ENCODE results near the gene BCL7C. TPM values are rescaled to one million over a fixed set of nuclear protein-coding genes. Genes with fewer than 3 reads are reported as not detected.
A peak's percentile ranks its signal among the peaks of the same experiment; 100 is the strongest.
"Not testable (repeated sequence)": the region's sequence is repeated elsewhere in the genome, so short reads cannot be mapped to it uniquely, and the experiment has no call there.

The BCL7C gene
- total and polyA plus RNA-seq, 7 donors = 13.9 to 40.9 (median 18.1) TPM

DNA sequence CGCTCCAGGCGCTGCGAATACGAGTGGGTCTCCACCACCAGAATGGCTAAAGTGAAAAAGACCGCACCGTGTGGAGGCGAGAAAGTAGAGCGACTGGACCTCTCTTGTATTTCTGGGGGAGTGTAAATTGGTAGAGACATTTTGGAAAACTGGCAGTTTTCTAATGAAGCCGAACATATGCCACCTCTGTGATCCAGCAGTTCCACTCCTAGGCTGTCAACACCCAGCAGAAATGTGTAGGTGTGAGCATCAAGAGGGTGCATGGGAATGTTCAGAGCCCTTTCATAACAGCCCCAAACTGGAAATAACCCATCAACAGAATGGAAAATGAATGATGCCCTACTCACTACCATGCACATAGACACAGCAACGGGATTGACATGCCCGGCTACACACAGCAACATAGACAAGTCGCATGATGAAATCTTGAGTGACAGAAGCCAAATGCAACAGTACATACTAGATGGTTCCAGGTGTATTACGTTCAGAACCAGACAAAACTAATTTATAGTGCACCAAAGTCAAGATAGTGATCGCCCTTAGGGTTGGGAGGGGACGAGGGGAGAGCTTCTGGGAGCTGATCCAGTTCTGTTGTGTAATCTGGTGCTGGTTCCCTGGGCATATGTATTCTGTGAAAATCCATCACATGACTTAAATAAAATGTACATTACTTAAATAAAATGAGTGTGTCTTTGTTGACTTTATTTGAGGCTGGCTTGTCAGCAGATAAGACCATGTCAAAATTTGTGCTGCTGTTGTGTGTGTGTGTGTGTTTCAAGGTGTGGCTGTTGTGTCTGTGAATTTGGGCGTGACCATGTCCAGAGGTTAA is 877 bp upstream of the BCL7C start:
- TF ChIP-seq, protein P1, sequence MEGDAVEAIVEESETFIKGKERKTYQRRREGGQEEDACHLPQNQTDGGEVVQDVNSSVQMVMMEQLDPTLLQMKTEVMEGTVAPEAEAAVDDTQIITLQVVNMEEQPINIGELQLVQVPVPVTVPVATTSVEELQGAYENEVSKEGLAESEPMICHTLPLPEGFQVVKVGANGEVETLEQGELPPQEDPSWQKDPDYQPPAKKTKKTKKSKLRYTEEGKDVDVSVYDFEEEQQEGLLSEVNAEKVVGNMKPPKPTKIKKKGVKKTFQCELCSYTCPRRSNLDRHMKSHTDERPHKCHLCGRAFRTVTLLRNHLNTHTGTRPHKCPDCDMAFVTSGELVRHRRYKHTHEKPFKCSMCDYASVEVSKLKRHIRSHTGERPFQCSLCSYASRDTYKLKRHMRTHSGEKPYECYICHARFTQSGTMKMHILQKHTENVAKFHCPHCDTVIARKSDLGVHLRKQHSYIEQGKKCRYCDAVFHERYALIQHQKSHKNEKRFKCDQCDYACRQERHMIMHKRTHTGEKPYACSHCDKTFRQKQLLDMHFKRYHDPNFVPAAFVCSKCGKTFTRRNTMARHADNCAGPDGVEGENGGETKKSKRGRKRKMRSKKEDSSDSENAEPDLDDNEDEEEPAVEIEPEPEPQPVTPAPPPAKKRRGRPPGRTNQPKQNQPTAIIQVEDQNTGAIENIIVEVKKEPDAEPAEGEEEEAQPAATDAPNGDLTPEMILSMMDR (IDR thresholded peaks at IDR 0.05) = no peak
- Histone ChIP-seq H3K36me3 (ENCODE audit: insufficient read depth in 1 of 2, low read depth in 1 of 2) (peaks cover 0 to 14% of the 10 kb centered on the region in 2 donors), H3K27me3 (ENCODE audit: insufficient read depth in 3 of 3, low read length in 2 of 3) (no peaks in the 10 kb centered on the region), H3K27ac (peak overlapping the region; percentile 93), H3K4me1 (peaks cover 13% of the 10 kb centered on the region), H3K9me3 (no peaks in the 10 kb centered on the region), H3K4me3 (peak overlapping the region; percentile 95)
- DNase-seq (no peak), ATAC-seq (no peak)
- intact Hi-C loops (cut with DNase I) = loop anchor here in 1 of 2 donors (2.0 kb wide), 1 partner anchor 20 kb away; no protein-coding TSS in a partner anchor
- WGBS, 3 donors = 35 to 46% (median 36%) methylated on average over 16 of the region's 16 CpGs

DNA sequence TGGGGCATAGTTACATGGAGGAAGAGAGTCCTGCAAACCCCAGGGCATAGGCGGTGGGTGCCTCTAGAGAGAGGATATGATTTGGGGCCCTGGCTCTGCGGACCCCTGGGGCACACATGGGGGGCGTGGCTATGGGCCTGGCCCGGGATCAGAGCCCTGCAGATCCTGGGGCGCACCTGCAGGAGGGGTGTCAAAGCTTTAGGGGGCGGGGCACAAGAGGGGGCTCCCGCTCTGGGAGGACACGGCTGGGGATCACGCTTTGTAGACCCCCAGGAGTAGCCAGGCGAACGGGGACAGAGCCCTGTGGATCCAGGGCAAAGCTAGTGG is 497 bp downstream of the BCL7C start:
- Histone ChIP-seq H3K36me3 (ENCODE audit: insufficient read depth in 1 of 2, low read depth in 1 of 2) (peaks cover 0 to 24% of the 10 kb centered on the region in 2 donors), H3K27ac (peak overlapping the region; percentile 93), H3K27me3 (ENCODE audit: insufficient read depth in 3 of 3, low read length in 2 of 3) (no peaks in the 10 kb centered on the region), H3K4me3 (peak overlapping the region; percentile 95), H3K4me1 (peaks cover 13% of the 10 kb centered on the region), H3K9me3 (no peaks in the 10 kb centered on the region)
- TF ChIP-seq, protein P1 (IDR thresholded peaks at IDR 0.05) = no peak
- intact Hi-C loops (cut with DNase I) = no loop called here
- ATAC-seq (no peak), DNase-seq (no peak)
- WGBS, 3 donors = 0 to 3% (median 0%) methylated on average over 11 of the region's 11 CpGs

DNA sequence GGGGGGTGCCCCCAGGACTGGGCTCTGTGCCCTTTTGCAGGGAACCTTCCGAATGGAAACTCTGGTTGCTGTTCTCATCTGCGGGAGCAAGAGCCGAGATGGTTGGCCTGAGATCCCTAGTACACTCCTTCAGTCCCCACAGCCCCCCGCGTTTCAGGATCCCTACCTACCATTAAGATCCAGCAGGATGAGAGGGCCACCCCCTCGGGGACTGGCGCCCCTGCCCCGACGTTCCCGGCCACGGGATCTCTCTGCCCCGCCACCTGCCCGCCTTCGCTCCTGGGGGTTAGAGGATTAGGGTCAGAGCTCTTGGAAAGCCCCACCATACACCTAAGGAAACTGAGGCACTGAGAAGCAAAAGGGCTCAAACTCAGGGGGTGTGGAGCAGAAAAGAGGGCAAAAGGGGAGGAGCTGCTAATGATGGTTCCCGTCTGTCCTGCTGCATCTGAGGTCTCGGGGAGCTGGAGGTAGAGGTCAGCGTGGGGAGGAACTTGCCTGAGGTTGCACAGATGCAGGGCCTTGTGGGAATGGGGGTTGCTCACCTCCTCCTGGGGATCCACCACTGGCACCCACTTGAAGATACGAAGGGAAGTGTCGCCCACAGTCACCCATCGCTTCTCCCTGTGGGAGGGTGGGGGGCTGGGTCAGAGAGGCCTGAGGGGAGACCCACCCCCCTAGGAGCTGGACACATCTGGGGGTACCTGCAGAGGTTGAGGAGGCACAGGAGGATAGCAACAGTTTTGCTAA is 1.0 kb downstream of the BCL7C start:
- no peak for DNase-seq
- no peak for ATAC-seq

DNA sequence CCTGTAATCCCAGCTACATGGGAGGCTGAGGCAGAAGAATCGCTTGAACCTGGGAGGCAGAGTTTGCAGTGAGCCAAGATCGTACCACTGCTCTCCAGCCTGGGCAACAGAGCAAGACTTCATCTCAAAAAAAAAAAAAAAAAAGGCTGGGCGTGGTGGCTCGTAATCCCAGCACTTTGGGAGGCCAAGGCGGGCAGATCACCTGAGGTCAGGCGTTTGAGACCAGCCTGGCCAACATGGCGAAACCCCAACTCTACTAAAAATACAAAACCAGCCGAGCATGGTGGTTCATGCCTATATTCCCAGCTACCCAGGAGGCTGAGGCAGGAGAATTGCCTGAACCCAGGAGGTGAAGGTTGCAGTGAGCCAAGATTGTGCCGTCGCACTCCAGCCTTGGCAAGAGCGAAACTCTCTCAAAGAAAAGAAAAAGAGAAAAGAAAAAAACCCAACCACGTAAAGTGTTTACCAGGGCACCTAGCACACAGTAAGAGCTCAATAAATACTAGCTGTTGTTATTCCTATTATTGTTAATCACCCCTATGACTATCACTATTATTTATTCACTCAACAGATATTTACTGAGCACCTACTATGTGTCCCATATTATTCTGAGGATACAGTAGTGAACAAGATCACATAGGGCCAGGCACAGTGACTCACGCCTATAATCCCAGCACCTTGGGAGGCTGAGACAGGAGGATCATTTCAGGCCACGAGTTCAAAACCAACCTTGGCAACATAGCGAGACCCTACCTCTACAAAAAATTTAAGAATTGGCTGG is 2.6 kb downstream of the BCL7C start:
- intact Hi-C loops (cut with DNase I); H3K4me3 ChIP-seq; DNase-seq; ATAC-seq; H3K27me3 ChIP-seq (ENCODE audit: insufficient read depth in 3 of 3, low read length in 2 of 3); H3K9me3 ChIP-seq; H3K4me1 ChIP-seq; H3K27ac ChIP-seq: not testable (repeated sequence)
- WGBS, 3 donors = 68 to 81% (median 74%) methylated on average over 15 of the region's 15 CpGs
- H3K36me3 ChIP-seq (ENCODE audit: insufficient read depth in 1 of 2, low read depth in 1 of 2) = peaks cover 5 to 44% of the 10 kb centered on the region in 2 donors

More for the DNA sequence above, 1.0 kb downstream of the BCL7C start:
- TF ChIP-seq, protein P1 (IDR thresholded peaks at IDR 0.05) = no peak
- Histone ChIP-seq H3K27me3 (ENCODE audit: insufficient read depth in 3 of 3, low read length in 2 of 3) (no peaks in the 10 kb centered on the region), H3K27ac (peak overlapping the region; percentile 93), H3K4me3 (peak overlapping the region; percentile 95), H3K36me3 (ENCODE audit: insufficient read depth in 1 of 2, low read depth in 1 of 2) (peaks cover 0 to 28% of the 10 kb centered on the region in 2 donors), H3K4me1 (peaks cover 13% of the 10 kb centered on the region), H3K9me3 (no peaks in the 10 kb centered on the region)
- intact Hi-C loops (cut with DNase I) = no loop called here
- WGBS, 3 donors = 57 to 71% (median 62%) methylated on average over 19 to 20 of the region's 20 CpGs

Measured in psoas muscle (tissue), 8 donors.